Retinal pigment epithelial cell (primary cell): Measurements from ENCODE around the gene HECTD2.

Experiments used
- DNase-seq: peaks from one replicate; pipeline ENCODE4 v3.0.0-alpha.2; 2010; ENCODE audit warnings: low read depth
- H3K4me3 ChIP-seq: 2 replicates; pipeline ENCODE4 v1.5.1; 2011; ENCODE audit warnings: mild to moderate bottlenecking, low read length, control low read depth, moderate library complexity
- TF ChIP-seq, protein P1 (sequence below): conservative IDR thresholded peaks from 2 replicates; pipeline ENCODE4 v1.5.1; 2011; ENCODE audit warnings: low read depth, low read length, control low read depth, inconsistent platforms

The HECTD2 gene

DNA sequence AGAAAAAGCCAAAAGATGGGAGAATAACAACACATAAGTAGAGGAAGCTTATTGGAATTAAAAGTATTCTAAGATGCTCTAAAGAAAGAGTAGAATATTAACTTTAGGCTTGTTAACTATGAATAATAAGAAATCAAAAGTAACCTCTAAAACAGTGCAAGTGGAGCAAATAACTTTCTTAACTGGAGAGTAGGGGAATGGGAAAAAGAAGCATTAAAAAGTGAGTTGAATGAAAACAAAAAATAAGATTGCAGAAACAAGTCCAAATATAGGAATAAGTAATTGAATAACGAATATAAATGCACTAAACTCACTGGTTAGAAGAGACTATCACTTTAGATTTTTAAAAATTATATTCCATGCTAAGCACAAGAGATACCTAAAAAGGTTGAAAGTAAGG lies 63.9 kb downstream of the HECTD2 start:
- TF ChIP-seq, protein P1, sequence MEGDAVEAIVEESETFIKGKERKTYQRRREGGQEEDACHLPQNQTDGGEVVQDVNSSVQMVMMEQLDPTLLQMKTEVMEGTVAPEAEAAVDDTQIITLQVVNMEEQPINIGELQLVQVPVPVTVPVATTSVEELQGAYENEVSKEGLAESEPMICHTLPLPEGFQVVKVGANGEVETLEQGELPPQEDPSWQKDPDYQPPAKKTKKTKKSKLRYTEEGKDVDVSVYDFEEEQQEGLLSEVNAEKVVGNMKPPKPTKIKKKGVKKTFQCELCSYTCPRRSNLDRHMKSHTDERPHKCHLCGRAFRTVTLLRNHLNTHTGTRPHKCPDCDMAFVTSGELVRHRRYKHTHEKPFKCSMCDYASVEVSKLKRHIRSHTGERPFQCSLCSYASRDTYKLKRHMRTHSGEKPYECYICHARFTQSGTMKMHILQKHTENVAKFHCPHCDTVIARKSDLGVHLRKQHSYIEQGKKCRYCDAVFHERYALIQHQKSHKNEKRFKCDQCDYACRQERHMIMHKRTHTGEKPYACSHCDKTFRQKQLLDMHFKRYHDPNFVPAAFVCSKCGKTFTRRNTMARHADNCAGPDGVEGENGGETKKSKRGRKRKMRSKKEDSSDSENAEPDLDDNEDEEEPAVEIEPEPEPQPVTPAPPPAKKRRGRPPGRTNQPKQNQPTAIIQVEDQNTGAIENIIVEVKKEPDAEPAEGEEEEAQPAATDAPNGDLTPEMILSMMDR, result no peak
- DNase-seq, result no peak
- H3K4me3 ChIP-seq, result no peak overlapping the region

DNA sequence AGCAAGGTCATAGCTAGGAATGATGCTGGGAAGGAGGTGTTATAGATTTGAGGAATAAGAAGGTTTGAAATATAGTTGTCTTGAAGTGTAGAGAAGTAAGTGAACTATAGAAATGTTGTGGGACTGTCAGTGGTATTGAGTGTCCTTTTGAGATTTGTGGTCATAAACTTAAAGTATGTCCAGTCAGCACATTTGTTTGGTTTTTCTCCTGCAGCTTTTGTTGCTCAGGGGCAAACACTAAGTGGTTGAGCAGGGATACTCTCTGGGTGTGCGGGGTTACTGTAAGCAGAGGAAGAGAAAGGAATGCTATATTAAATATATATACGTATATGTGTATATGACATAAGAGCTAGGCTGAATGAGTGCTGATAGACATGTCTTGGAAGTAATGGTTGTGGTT lies 67.1 kb downstream of the HECTD2 start:
- H3K4me3 ChIP-seq, result no peak overlapping the region
- DNase-seq, result no peak
- TF ChIP-seq, protein P1, result no peak

DNA sequence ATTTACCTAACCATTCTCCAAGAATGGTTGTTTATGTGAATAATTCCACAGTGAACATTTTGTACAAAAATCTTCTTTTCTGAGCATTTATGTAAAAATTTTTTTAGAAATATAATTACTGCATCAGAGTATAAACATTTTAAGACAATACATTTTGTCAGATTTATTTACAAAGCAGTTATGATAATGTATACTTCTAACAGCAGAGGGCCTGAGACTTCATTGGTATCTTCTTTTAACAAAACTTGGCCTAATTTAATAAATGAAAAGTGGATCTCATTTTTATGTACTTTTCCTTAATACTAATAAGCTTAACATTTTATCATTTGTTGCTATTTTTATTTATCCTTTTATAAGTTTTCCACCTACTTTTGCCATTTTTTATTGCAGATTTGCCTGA lies 69.4 kb downstream of the HECTD2 start:
- no peak overlapping the region for H3K4me3 ChIP-seq
- TF ChIP-seq, protein P1, result no peak
- no peak for DNase-seq

DNA sequence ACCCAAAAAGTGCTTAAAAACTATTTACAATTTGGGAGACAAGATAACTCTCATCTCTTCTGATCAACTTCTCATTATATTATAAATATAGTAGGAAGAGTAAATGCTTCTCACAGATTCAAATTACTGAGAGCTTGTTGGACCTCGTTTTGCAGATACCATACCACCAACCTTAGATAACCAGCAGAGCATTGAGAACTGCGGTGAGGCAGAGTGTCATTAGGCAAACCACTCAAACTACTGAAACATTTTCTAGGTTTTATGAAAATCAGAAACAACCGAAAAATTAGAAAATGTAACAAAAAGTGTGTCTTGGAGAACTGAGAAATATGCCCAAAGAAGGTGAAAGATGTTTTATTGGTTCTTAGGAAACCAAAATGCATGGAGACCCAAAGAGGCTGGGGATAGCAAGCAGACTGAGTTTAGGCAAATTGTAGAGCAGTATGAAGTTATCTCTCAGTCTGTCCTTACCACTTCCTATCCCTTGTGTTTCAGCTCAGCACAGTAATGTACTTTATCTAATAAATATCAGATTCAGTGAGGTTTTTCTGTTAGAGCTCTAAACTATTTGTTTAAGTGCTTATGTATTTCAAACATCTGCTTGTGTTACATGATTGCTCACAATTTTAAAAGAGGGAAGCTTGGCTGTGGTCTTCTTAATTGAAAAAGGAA lies 77.9 kb downstream of the HECTD2 start:
- H3K4me3 ChIP-seq, result no peak overlapping the region
- no peak for DNase-seq
- TF ChIP-seq, protein P1, result no peak

DNA sequence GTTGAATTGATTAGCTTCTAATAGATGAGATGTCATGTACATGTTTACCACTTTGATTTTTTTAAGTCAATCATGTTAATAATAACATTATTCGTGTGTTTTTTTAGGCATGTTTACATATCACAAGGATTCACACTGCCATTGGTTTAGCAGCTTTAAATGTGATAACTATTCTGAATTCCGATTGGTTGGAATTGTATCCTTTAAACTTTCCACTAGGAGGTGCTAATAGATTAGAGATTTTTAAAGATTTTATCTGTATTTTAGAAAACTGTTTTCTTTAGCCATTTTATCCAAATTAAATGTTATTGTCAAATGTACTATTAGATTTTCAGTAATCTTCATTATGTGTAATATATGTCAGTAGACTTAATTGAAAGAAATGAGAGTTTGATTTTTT lies 83.2 kb downstream of the HECTD2 start:
- DNase-seq, result peak; percentile 14
- H3K4me3 ChIP-seq, result no peak overlapping the region
- TF ChIP-seq, protein P1, result peak; percentile 18

DNA sequence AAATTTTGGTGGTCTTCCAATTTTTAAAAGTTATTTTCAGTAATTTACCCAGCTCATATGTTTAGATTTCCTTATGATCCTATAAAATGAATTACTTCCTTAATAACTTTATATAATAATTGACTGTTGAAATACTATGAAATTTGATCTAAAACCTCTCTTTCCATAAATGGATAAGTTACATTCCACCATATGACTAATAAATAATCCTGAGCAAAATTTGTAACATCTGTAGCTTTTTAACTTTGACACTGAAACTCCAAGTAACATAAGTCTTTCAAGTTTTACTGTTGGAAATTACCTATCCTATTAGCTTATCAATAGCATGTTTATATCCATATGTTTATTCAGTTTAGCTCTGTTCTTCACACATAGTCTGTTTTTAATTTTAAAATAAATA lies 85.3 kb downstream of the HECTD2 start:
- TF ChIP-seq, protein P1, result no peak
- DNase-seq, result no peak
- no peak overlapping the region for H3K4me3 ChIP-seq

DNA sequence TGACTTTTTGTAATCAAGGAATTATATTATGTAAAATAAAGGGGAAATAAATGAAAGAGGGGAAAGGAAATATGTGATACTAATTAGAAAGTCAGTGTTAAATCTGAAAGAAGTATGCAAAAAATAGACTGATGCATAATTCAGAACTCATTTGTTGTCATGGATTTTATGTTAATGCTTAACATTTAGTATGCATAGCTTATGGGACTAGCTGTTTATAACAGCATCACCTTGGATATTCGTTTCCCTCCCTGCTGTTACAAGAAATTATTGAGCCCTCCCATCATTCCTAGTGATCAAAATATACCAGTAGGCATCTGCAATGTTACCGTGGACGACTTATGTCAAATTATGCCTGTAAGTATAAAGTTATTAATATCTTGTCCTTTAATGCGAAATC lies 85.9 kb downstream of the HECTD2 start:
- no peak overlapping the region for H3K4me3 ChIP-seq
- TF ChIP-seq, protein P1, result no peak
- DNase-seq, result no peak
